Transverse colon (tissue), 3 donors: ENCODE results near the gene TRAF5.

Experiments
- POLR2A ChIP-seq: fragments of 450-650 bp; IDR thresholded peaks from one replicate; pipeline ENCODE4 v1.6.1; 2016; ENCODE audit warnings: antibody characterized with exemption, mild to moderate bottlenecking, moderate library complexity
- TF ChIP-seq, protein P1 (sequence below), 5 experiments: fragments of 200-600 bp in 3 of 5; fragments of 450-650 bp in 2 of 5; sonication (generic) in 3 of 5; IDR thresholded peaks; 1 replicate in 2 of 5; 2 replicates in 3 of 5; pipeline ENCODE4 v1.5.1; 2016 to 2017; ENCODE audit warnings: antibody characterized with exemption in 5 of 5, inconsistent platforms in 3 of 5, mild to moderate bottlenecking in 2 of 5, moderate library complexity in 1 of 5

DNA sequence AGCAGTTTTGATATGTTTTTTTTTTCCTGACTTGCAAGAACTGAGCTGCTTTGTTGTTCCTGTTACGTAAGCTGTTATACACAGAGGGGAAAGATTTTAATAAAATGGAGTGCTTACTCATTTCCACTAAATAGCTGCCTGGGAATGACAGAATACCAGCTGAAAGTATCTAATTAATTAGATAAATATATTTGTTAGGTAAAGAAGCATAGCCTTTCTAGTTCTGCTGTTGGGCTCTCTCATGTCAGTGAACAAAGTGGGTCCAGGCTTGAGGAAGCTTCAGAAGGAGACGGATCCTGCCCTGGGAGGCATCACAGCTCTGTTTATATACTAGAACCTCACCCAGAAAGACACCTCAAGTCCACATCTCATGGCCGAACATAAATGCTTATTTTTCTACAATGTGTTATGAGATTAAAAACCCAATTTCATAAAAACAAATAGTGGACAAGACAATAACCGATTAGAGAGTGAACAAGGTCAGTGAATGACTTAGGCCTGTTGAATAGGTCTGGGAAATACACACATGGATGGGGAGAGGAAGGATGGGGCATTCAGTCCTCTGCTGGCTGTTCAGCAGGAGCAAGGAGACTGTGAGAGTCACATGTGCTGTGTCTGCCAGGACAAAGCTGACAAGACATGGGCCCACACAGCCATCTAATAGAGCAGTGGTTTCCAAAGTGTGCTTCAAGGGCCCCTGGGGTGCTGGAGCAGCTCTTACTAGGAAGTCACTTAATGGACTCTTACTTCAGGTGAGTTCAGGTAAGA, 20.6 kb downstream of the TRAF5 start:
- TF ChIP-seq POLR2A, result no peak
- TF ChIP-seq, protein P1, sequence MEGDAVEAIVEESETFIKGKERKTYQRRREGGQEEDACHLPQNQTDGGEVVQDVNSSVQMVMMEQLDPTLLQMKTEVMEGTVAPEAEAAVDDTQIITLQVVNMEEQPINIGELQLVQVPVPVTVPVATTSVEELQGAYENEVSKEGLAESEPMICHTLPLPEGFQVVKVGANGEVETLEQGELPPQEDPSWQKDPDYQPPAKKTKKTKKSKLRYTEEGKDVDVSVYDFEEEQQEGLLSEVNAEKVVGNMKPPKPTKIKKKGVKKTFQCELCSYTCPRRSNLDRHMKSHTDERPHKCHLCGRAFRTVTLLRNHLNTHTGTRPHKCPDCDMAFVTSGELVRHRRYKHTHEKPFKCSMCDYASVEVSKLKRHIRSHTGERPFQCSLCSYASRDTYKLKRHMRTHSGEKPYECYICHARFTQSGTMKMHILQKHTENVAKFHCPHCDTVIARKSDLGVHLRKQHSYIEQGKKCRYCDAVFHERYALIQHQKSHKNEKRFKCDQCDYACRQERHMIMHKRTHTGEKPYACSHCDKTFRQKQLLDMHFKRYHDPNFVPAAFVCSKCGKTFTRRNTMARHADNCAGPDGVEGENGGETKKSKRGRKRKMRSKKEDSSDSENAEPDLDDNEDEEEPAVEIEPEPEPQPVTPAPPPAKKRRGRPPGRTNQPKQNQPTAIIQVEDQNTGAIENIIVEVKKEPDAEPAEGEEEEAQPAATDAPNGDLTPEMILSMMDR (IDR thresholded peaks at IDR 0.05), result no peak
